GM11168 (cell line): ENCODE measurements around the gene SPINK1.
"Not testable (repeated sequence)": the region's sequence is repeated elsewhere in the genome, so short reads cannot be mapped to it uniquely, and the experiment has no call there.

Source experiments
- in situ Hi-C: fragments of 300-500 bp; cut with MboI; formaldehyde crosslinking; loops from one replicate; pipeline ENCODE4 v1.12.0; 2022; ENCODE audit warnings: low sequenced_read_pairs; ENCODE audit not compliant: unreplicated experiment

SPINK1 gene

GRCh38 chr5:147854894-147855773 is 23.7 kb upstream of the SPINK1 start:
- in situ Hi-C loops = no loop called here

GRCh38 chr5:147854331-147854730 is 22.9 kb upstream of the SPINK1 start:
- in situ Hi-C loops = no loop called here

- in situ Hi-C loops = no loop called here
These were observed 22.0 kb upstream of the SPINK1 start for GRCh38 chr5:147853372-147853987.

DNA sequence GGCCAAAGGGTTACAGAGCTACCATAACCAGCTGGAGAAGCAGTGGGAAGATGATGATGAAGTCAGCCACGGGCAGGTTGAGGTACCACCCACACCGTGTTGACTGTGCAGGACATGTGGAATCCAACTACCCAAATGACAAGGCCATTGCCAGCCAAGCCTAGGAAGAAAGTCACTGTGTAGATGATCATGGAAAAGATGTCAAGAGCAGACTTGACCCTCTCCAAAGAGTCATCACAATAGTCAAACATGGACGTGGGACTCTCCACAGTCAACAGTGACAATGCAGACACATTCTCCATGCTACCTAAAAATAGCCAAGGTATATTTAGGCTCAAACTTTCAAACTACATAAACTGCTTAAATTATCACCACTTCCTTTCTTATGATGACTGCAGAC is 20.9 kb upstream of the SPINK1 start:
- in situ Hi-C loops = no loop called here

DNA sequence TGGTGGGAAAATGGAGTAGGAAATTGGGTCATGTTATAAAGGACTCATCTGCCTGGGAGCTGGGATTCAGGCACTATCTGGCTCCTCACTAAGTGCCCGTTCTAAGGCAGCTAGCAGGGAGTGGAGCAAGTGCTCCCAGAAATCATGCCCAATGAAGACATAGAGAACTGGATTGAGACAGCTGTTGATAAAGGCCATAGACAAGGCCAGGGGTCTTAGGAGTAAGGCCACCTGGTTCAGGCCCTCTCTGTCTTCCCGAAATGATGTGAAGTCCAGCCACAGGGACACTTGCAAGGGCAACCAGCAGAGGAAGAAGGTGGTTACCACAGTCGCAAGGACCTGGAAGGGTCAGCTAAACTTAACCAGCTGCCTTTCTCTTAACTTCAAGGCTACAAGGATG is 20.1 kb upstream of the SPINK1 start:
- in situ Hi-C loops = no loop called here

GRCh38 chr5:147849226-147849625 is 17.8 kb upstream of the SPINK1 start:
- in situ Hi-C loops = no loop called here

- in situ Hi-C loops = no loop called here
These were observed 14.1 kb upstream of the SPINK1 start for GRCh38 chr5:147845618-147846017.

GRCh38 chr5:147844846-147845245 is 13.4 kb upstream of the SPINK1 start:
- in situ Hi-C loops = no loop called here

DNA sequence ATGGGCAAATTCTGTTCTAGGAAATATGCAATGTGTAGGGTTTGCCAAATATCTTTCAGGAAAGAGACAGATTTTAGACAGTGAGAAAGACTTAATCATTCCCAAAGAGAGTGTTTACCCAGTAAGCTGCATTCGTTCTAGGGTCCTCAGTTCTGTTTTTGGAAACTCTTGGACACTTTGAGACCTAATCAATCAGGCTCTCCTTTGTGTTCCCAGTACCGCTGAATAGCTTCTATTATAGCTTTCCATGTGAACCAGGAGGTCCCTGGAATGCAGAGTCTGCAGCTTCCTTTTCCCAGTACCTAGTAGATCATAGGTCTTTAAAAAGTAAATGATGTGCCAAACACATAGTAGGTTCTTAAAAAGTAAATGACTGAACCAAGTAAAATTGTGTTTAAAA is 11.4 kb upstream of the SPINK1 start:
- in situ Hi-C loops = no loop called here

GRCh38 chr5:147836439-147836838 is 5.0 kb upstream of the SPINK1 start:
- in situ Hi-C loops = no loop called here

GRCh38 chr5:147835386-147835798 is 3.9 kb upstream of the SPINK1 start:
- in situ Hi-C loops = no loop called here

- in situ Hi-C loops = no loop called here
These were observed 1.1 kb upstream of the SPINK1 start for GRCh38 chr5:147832541-147832940.

DNA sequence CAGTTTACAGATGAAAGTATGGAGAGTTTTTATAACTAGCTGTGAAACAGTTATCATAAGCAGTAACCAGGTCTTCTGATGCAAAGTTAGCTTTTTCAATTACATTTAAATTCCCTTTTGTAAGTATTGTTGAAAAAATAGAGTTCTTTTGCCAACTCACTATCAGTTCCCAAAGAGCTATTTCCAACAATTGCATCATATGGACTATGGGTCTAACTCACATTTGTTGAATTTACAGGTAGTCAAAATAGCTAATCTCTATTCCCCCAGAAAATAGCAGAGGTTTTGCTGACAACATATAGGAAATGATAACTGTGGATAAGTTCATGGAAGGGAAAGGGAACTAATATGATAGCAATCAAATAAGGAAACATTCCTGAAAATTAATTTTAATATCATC is 1.4 kb downstream of the SPINK1 start:
- in situ Hi-C loops = no loop called here

DNA sequence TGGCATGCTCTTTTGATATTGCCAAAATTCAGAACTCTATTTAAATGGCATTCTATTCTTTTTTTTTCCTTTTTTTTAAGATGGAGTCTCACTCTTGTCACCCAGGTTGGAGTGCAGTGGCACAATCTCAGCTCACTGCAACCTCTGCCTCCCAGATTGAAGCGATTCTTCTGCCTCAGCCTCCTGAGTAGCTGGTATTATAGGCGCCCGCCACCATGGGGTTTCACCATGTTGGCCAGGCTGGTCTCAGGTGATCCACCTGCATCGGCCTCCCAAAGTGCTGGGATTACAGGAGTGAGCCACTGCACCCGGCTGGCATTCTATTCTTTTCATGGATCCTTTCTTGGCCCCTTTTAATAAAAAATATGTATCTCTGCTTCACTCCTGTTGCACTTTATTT is 4.5 kb downstream of the SPINK1 start:
- in situ Hi-C loops = not testable (repeated sequence)

DNA sequence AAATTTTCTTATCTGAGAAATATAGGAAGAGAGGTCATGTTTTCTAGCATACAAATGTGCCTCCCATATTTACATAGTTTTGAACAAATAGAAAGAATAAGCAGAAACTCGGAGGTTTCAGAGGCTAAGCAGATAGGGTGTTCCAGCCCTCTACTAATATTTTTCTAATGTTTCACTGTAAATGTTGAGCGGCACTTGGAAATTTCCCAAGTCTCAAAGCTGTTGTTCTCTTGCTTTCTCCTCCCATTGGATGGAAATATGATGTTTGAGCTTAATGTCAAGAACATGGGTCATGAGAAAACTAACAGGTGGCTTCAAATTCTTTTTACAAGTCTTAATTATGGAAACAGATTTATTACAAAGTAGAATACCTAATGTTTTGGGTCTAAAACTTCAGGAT is 5.1 kb downstream of the SPINK1 start:
- in situ Hi-C loops = no loop called here

- in situ Hi-C loops = loop anchor here (5.0 kb wide), 1 partner anchor 196 kb away; no protein-coding TSS in a partner anchor
These were observed 8.6 kb downstream of the SPINK1 start for GRCh38 chr5:147822686-147823491.

DNA sequence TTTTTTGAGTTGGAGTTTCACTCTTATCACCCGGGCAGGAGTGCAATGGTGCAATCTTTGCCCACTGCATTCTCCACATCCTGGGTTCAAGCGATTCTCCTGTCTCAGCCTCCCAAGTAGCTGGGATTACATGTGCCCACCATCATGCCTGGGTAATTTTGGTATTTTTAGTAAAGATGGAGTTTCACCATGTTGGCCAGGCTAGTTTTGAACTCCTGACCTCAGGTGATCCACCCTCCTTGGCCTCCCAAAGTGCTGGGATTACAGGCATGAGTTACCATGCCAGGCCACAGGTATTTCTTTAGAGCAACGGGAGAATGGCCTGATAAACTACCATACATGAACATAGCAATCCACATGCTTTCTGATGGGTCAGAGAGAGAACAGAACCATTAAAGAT is 9.2 kb downstream of the SPINK1 start:
- in situ Hi-C loops = loop anchor here (5.0 kb wide), 1 partner anchor 195 kb away; no protein-coding TSS in a partner anchor

DNA sequence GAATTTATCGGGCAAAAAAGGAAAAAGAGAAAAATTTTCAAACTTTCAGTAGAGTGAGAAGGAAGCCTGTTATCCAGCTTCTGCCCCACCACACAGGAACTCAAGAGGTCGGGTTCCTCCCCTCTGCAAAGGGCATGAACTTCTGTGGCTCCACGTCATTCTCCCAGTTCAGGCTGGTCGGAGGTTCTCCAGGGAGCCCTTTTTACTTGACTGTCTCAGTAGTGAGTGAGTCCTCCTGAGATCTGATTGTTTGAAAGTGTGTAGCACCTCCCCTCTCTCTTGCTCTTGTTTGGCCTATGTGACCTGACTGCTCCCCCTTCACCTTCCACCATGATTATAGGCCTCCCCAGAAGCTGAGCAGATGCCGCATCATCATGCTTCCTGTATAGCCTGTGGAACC is 9.7 kb downstream of the SPINK1 start:
- in situ Hi-C loops = loop anchor here (5.0 kb wide), 1 partner anchor 194 kb away; no protein-coding TSS in a partner anchor

DNA sequence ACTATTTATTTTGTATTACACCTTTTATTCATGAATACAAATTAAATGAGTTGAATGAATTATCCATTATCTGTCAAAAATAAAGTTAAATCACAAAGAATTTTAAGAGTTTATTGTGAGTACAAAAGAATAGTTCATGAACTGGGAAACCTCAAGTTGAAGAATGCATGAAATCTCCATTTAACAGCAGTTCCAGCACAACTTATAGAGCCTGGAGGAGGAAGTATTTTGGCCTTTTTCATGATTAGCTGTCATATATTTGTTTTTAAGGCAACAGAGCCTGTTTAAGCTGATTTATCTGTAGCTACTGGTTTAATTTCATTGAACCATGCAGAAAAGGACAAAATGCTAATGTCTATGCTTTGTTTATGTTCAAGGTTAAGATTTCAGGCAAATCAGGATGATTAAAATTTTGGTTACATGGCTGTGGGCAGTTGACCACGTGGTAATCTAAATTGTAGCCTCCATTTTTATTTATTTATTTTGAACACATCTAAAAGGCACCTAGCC is 12.2 kb downstream of the SPINK1 start:
- in situ Hi-C loops = no loop called here

GRCh38 chr5:147818290-147818689 is 13.2 kb downstream of the SPINK1 start:
- in situ Hi-C loops = no loop called here

DNA sequence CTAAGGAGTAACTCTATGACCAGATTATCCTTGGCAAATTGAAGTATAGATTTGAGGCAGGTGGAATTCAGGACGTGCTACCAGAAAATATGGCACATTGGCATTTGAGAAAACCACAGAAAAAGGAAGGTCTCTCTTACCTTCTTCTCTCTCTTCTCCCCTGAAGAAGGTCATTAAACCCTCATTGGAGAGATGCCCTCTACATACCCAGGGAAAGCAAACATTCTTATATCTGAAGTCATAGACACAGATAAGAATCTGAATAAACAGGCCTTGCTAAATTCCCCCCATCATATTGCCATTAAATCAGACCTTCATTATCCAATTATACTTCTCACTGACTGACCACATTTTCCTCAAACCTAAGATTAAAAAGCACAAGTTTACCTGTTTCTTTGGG is 17.8 kb downstream of the SPINK1 start:
- in situ Hi-C loops = no loop called here
